Skin epidermis (tissue), 12 donors: ENCODE measurements around the gene PCK1.
A peak's percentile ranks its signal among the peaks of the same experiment; 100 is the strongest.

Experiments used
- H3K27ac ChIP-seq, 21 experiments: fragments of 200-600 bp; sonication (generic) in 11 of 21; one replicate each; pipeline ENCODE4 v1.5.0; 2020; ENCODE audit warnings: mild to moderate bottlenecking in 3 of 21, inconsistent platforms in 2 of 21, moderate library complexity in 2 of 21
- H3K4me3 ChIP-seq, 7 experiments: fragments of 200-600 bp; sonication (generic) in 2 of 7; one replicate each; pipeline ENCODE4 v1.5.0; 2020; ENCODE audit warnings: inconsistent platforms in 2 of 7, mild to moderate bottlenecking in 2 of 7, moderate library complexity in 1 of 7

The PCK1 gene

DNA sequence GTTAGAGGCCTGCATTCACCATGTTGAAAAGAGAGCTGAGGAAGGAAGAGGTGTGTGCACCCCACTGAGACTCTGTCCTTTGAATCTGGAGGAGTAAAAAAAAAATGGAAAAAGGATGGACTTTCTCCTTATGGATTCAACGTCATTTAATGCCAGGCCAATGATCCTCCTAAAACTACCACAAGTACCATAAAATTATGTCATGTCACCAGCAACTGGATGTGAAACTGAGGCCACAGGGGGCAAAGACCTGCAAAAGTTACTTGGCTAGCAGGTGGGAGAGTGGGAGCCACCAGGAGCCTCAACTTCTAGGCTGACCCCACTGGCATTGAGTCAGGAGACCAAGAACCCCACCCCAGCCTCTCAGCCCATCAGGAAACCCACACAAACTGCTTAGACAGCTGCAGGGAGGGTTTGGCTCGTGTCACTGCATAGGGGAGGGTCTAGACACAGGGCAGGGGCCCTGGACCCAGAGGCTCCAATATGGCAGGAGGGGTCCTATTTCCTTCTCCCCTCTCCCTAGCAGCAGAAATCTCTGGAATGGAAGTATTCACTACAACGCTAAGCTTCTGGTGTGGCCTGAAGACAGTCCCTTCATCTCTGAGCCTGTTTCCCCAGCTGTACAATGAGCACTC lies 11.0 kb downstream of the PCK1 start:
- H3K27ac ChIP-seq: no peak overlapping the region

DNA sequence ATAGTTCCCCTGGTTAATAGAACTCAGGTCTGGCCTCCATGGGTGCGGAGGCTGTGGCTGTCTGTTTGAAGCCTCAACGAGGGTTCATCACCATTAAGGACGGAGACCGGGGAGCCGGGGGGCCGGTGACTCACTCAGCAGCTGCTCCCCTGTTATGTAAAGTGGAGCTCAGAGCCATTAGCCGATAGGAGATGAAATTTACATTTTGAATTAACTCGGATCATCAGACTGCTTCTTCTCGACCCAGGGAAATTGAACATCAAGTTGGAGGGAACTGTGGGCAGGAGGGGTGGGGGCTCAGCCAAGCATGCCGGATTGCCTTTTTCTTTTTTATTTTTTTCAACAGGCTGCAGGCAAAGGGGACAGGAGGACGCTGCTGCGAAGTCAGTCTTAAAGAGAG lies 12.3 kb downstream of the PCK1 start:
- Histone ChIP-seq H3K4me3 (no peak overlapping the region), H3K27ac (no peak overlapping the region)

More for the DNA sequence above, 11.0 kb downstream of the PCK1 start:
- no peak overlapping the region for H3K4me3 ChIP-seq

DNA sequence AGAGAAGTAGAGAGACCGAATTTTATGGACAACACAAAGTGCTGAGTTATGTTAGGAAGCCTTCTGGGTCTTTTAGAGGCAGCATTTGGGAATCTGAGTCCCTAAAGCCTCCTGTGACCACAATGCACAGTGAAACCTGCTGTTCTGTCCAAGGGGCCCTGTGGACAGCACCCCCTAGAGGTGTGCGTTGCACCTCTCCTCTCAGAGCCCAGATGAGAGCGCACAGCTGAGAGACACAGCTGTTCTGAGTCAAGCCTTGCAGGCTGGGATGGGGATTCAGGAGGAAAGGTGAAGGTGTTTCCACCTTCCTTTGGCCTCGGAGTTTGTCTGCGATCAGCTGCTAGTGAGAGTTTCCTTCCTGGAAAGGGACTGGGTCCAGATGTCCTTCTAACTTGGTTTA lies 13.0 kb downstream of the PCK1 start:
- Histone ChIP-seq H3K4me3 (no peak overlapping the region), H3K27ac (no peak overlapping the region)

DNA sequence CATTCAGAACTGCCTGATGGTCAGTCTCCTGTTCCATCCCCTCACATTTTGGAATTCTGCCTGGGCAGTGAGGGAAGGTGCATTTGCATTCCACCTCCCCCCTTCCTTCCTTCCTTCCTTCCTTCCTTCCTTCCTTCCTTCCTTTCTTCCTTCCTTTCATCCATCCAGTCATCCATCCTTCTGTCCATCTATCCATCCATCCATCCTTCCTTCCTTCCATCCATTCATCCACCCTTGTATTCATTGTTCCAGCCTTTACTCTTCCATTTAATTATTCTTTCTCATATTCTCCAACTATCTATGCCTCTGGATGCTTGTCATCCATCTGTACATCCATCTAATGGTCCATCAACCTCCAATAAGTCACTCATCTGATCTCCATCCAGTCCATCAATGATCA lies 14.0 kb downstream of the PCK1 start:
- Histone ChIP-seq H3K27ac (no peak overlapping the region), H3K4me3 (no peak overlapping the region)

DNA sequence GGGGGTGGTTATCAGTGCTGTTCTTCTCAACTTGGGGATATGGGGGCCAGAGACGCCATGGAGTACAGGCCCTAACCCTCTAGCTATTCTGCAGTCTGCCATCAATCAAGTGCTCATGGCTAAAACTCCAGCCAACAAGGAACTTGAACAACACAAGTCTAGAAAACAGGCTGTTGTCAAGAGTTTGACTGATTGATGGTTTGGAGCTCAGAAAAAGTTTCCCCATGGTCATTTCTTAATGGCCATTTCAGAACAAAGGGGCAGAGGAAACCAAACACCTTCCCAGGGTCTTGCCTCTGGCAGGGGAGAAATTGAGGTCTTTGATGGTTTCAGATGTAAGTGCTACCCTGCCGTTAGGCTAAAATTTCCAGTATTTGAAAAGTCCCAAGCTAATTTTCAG lies 15.1 kb downstream of the PCK1 start:
- H3K4me3 ChIP-seq: no peak overlapping the region
- no peak overlapping the region for H3K27ac ChIP-seq

DNA sequence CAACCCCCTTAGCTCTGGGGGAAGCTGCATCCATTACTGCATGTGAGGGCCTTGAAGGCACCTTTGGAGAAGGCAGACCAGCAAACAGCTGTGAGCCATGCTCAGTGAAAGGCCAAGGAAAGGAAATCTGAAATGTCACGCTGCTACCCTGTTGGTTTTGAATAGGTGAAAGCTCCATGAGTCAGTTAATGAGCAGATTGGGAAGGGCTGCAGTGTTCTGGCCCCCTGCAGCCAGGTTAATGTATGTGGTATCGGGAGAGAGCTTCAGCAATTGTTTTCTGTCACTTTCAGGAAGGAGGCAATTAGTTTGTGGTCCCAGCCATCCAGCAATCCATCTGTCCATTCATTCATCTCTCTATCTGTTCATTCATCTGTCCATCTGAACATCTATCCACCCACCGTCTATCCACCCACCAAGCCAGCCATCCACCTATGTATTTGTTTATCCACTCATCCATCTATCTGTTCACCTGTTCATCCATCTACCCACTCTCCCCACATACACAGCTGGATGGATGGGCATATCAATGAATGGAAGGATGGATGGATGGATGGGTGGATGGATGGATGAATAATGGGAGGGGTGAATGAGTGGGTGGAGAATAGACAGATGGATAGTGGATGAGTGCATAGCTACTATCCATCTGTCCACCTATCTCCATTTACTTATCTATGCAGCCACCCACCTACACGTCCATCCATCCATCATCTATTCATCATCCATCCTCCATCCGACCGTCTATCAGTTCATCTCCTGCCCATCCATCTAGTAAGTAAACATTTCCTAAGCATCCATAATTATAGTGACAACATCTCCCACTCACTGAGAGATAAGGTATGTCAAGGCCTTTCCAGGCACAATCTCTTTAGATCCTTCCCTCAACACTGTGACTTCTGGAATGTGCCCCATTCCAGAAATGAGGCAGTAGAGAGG lies 16.0 kb downstream of the PCK1 start:
- Histone ChIP-seq H3K4me3 (no peak overlapping the region), H3K27ac (no peak overlapping the region)

DNA sequence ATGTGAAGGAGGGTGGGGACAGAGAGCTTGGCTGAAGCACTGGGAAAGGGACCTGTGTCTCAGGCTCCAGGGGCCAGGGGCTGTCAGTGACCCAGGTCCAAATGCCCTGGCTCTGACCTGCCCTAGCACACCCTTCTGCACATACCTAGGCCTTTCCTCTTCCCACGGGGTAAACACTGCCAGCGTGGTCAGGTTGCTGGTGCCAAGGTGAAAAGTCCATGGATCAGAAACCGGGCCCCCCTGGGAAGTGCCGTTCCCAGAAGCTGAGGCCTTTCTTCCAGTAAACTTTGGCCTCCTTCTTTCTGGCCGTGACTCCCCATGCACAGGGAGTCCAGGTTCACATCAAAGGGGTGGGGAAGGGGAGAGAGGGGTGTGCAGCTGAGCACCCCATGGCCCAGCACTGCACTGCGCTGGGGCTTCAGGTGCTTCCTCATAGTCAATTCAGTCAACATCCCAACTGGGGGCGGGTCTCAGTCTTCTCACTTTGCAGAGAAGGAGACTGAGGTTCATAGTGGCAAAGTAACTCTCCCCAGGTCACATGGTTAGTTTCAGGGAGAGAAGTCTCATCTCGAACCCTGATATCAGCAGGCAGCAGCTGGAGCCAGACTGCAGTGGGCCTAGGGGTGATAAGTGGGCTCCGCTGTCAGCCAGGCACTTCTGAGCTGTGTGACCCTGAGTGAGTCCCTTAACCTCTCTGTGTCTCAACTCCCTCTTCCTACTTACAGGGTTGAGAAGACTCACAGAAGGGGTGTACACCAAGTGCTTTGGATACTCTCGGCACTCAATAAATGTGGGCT lies 17.0 kb downstream of the PCK1 start:
- no peak overlapping the region for H3K4me3 ChIP-seq
- no peak overlapping the region for H3K27ac ChIP-seq

DNA sequence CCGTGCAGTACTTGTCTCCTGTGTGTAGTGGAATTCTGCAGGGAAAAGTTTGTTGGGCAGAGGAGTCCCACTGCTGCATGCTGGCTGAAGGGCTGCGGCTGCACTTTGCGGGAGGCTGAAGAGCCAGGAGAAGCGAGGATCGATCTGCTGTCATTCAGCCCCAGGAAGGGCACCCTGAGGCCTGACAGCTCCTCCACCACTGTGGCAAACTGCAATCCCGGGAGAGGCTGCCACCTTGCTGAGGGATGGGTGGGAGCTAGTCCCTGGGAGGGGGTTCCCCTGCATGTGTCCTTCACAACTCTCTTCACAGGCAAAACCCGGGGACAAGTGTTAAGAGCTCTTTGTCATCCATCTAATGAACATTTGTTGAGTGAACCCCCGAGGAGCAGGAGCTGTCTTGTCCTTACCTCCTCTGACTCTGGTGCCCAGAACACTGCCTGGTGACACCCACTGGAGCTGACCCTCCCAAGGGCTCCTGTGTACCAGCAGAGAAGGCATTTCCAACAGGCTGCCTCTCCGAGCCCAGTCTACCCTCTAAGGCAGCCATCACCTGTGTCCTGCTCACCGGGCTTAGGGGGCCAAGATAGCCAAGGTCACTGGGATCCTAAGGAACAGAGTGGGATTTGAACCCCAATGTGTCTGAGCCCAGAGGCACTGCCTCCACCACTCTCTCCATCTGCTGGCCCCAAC lies 17.7 kb downstream of the PCK1 start:
- Histone ChIP-seq H3K4me3 (no peak overlapping the region), H3K27ac (no peak overlapping the region)

DNA sequence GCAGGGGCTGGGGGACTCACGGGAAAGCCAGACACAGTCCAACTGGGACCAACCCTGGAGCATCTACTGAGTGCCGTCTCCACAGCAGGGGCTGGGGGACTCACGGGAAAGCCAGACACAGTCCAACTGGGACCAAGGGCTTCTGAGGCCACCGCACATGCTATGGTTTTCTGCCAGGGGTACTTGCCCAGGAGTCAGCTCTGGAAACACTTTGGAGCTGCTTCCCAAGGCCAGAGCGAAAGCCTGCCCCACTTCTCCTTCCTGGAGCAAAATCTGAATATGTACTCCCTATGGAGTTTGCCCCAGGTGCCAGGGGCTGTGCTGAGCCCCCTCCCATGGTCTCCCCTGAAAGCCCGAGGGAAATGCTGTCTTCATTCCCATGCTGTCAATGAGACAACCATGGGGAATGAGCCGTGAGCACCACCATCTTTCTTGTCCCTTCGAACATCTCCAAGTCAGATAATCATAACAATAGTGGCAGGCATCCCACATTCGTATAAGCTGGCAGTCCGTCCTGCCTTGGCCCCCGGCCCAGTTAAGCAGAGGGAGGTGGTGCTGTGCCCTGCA lies 18.5 kb downstream of the PCK1 start:
- no peak overlapping the region for H3K4me3 ChIP-seq
- no peak overlapping the region for H3K27ac ChIP-seq

DNA sequence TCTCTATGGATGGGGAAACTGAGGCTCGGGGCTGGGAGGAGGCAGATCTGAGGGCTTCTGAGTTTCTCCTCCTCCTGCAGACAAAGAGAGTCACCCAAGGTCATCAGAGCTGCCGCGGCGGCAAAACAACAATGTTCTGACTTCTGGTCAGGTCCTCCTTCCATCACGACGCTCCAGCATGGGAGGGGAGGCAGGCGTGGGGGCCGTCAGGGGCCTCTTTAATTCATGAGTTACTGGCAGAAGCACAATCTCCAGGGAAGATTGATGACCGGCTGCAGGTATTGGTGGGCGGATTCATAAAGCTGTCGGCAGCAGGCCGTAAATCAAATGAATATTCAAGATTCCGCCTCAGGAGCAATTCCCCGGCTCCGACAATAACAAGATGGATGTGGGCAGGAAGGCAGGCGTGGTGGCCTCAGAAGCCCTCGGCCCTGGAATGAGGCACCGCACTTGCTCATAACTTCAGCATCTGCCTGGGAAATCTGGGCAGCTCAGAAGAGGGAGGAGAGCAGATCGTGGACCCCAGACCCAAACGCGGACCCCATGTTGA lies 19.1 kb downstream of the PCK1 start:
- H3K27ac ChIP-seq: no peak overlapping the region
- H3K4me3 ChIP-seq: no peak overlapping the region

DNA sequence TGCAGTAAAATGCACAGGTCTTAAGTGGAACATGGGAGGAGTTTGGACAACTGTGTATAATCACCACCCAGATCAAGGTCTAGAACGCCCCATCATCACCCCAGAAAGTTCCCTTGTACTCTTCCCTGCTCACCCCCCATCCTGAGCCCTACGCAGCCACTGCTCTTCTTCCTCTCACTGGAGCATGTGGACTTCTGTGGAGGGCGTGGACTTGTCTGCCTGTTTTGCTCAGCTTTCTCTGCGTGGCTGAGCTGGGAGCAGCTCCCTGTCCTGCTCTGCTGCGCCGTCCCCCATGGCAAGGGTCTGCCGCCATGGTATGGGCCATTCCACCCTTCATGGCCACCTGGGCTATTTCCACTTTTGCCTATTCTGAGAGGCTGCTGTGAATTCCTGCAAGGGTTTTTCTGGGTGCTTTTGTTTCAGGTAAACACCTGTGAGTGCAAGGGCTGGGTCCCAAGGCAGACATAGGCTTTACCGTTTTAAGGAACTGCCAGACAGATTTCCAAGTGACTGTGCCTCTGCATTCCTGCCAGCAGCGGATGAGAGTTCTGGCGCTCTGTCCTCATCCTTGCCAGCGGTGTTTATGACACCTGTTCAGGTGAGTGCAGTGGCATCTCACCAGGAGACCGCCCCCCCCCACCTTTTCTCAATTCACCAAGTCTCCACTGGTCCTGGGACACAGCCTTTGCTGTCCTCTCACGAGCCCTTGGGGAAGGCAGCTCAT lies 19.7 kb downstream of the PCK1 start:
- Histone ChIP-seq H3K4me3 (no peak overlapping the region), H3K27ac (no peak overlapping the region)

DNA sequence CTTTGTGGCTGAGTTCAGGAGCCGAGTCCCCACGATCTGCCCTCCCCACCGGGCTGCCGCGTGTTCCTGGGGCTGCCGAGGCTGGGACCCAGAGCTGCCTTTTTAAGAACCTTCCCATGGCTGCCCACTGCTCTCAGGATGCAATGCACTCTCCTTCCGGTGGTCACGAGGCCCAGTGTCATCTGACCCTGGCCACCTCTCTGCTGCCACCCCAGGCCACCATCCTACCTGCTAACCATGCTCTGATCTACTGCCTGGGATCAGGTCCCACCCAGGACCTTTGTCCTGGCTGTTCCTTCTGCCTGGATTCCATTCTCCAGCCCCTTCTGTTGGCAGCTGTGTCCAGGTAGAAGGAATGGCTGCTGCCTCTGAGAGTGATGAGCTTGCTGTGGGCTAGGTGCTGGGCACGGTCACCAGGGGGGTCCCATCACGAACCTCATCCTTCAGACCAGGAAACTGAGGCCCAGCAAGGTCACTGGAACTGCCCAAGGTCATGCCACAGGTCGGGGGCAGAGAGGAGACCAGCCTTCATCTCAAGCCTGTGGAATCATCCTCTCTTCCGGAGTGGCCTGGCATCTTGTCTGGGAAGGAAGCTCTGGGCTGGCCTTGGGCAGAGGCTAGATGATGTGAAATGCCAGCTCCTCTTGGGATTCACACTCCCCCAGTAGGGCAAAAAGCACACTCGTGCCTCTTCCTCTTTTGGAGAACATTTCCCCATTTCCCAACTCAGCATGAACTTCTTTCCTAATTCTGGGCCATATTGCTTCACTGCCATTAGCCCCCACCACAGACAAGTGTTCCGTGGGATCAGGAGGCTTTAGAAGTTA lies 20.5 kb downstream of the PCK1 start:
- H3K27ac ChIP-seq: peak overlapping the region in 2 of 21 experiments; percentile 5 to 62
- H3K4me3 ChIP-seq: no peak overlapping the region

DNA sequence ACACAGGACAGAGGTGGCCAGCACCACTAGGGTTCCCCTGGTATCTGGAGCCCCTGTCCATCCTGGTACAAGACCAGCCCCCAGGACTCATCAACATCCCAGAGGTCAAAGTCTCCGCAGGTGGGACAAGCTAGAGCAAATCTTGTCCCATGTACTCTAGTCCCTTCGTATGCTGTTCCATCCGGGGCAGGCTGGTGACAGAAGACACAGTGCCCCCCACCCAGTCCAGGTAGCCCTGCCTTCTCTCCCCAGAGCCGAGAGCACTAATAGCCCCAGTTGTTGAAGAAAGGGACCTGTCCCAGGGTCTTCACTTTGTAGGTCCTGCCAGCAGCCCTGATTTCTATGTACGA lies 21.1 kb downstream of the PCK1 start:
- H3K4me3 ChIP-seq: no peak overlapping the region

DNA sequence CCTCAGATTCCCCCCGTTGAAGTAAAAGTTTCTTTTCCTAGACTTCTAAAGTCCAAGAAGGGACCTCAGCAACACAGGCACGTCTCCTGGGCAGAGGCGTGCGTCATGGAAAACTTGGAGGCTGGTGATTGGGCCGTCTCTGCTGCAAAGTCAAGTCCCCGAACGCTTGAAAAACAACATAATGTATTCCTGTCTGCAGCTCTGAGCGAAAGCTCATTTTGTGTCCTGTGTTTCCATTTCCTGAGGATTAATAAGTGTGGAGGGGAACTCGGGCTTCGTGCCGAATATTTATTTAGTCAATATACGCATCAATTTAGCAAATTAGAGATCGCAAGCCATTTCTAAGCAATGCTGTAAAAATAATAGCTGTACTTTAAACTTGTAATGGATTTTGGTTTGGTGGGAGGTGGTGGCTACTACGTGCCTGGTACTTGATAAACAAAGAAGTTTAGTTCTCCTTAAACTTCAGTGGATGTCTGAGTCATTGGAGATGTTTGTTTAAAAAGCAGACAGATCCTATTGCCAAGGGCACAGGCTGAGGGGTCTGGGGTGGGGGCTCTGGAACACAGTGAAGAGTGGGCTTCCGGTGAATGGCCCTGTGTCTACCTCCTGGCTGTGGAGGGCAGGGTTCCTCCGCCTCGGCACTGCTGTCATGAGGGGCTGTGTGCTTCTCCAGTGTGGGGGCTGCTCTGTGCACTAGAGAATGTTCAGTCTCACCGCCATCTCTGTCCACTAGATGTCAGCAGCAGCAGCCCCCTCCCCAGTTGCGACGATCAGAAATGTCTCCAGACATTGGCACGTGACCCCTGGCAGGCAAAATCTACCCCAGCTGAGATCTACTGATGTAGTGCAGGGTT lies 21.8 kb downstream of the PCK1 start:
- Histone ChIP-seq H3K27ac (peak overlapping the region in 4 of 21 experiments; percentile 5 to 62 (median 26)), H3K4me3 (no peak overlapping the region)

More for the DNA sequence above, 21.1 kb downstream of the PCK1 start:
- peak overlapping the region in 2 of 21 experiments; percentile 5 to 62 for H3K27ac ChIP-seq

DNA sequence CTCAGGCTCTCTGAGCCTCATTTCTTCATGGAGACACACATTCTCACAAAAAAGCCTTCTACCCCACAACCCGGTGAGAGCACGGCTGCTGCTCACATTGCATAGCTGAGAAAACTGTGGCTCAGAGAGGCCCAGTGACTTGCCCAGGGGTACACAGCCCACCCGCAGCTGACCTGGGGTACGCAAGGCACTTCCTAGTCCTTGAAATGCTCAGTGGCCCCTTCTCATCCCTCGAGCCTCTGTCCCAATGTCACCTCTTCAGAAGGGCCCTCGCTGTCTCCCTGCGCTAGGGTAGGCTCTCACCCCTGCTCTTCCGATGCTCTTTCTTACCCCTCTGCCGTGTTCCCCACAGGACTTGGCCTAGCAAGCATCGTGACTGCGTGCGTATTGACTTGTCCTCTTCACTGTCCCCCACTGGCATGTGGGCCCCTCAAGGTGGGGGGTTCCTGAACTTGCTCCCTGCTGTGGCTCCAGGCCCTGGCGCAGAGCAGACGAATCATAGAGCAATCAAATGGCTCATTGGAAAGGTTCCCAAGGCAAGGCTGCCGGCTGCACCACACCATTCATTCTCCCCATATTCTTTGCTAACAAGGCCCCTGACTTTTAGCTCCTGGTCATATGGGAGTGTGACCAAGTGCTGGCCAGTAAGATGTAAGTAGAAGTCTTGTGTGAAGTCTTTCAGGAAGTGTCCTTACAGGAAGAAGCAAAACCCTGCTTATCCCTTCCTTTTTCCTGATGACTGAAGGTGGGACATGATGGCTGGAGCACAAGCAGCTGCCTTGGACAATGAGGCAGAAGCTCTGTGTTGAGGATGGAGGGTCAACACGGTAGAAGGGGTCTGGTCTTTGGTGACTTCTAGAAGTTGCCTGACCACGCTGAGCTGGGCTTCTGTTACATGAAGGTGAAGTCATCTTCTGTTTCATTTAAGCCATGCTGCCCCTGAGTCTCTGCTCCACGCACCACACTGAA lies 22.7 kb downstream of the PCK1 start:
- peak overlapping the region in 3 of 21 experiments; percentile 15 to 62 (median 37) for H3K27ac ChIP-seq
- no peak overlapping the region for H3K4me3 ChIP-seq
